Spleen (tissue), 7 donors: Measurements from ENCODE around the gene PSG1.
"Not testable (repeated sequence)": the region's sequence is repeated elsewhere in the genome, so short reads cannot be mapped to it uniquely, and the experiment has no call there.

ENCODE experiments used
- POLR2A ChIP-seq, 3 donors: fragments of 450-650 bp; IDR thresholded peaks; one replicate each; pipeline ENCODE4 v1.5.1; 2017; ENCODE audit warnings: antibody characterized with exemption in 3 of 3, mild to moderate bottlenecking in 1 of 3
- POLR2AphosphoS5 ChIP-seq, 3 donors: sonication (generic); formaldehyde crosslinking; IDR thresholded peaks; one replicate each; pipeline ENCODE4 v1.5.1; 2017; ENCODE audit warnings: antibody characterized with exemption in 3 of 3
- TF ChIP-seq, protein P1 (sequence below), 11 experiments: fragments of 200-600 bp in 7 of 11; fragments of 450-650 bp in 4 of 11; sonication (generic) in 4 of 11; IDR thresholded peaks in 8 of 11; conservative IDR thresholded peaks in 3 of 11; 1 replicate in 7 of 11; 2 replicates in 4 of 11; pipeline versions ENCODE4 v1.4.0 to v1.8.0; 2016 to 2021; ENCODE audit warnings: antibody characterized with exemption in 11 of 11, inconsistent platforms in 4 of 11, mild to moderate bottlenecking in 1 of 11
- donor health status: DM: no; HTN: no; CAD: no; lungs with moderate emphysema.
- donor health status: DM: no; HTN: no; CAD: no.
- donor health status: DM: no; HTN: no; CAD: no.

GRCh38 chr19:42819960-42820650, 59.4 kb downstream of the PSG1 start:
- not testable (repeated sequence) for TF ChIP-seq POLR2AphosphoS5, POLR2A (IDR thresholded peaks at IDR 0.05)
- TF ChIP-seq, protein P1, sequence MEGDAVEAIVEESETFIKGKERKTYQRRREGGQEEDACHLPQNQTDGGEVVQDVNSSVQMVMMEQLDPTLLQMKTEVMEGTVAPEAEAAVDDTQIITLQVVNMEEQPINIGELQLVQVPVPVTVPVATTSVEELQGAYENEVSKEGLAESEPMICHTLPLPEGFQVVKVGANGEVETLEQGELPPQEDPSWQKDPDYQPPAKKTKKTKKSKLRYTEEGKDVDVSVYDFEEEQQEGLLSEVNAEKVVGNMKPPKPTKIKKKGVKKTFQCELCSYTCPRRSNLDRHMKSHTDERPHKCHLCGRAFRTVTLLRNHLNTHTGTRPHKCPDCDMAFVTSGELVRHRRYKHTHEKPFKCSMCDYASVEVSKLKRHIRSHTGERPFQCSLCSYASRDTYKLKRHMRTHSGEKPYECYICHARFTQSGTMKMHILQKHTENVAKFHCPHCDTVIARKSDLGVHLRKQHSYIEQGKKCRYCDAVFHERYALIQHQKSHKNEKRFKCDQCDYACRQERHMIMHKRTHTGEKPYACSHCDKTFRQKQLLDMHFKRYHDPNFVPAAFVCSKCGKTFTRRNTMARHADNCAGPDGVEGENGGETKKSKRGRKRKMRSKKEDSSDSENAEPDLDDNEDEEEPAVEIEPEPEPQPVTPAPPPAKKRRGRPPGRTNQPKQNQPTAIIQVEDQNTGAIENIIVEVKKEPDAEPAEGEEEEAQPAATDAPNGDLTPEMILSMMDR (IDR thresholded peaks at IDR 0.05 in 8 of 11, conservative IDR thresholded peaks at IDR 0.05 in 3 of 11), result not testable (repeated sequence)
